Glomerular endothelial cell (primary cell): ENCODE results near the gene SPPL3. TPM values are rescaled to one million over a fixed set of nuclear protein-coding genes. Genes with fewer than 3 reads are reported as not detected.
"Not testable (repeated sequence)": the region's sequence is repeated elsewhere in the genome, so short reads cannot be mapped to it uniquely, and the experiment has no call there.

Experiments
- DNase-seq: peaks from one replicate; pipeline ENCODE4 v3.0.0-alpha.2; 2011; ENCODE audit warnings: low read depth, low spot score; ENCODE audit errors: extremely low read depth
- total RNA-seq: library from RNA; depleted of rRNA; stranded (reverse); fragments of >200 nt; gene quantifications from 2 replicates; pipeline ENCODE4 v1.2.3, GENCODE V29; 2015

SPPL3 gene
- total RNA-seq, 1 donor from 2014 or later = 33.7 TPM

DNA sequence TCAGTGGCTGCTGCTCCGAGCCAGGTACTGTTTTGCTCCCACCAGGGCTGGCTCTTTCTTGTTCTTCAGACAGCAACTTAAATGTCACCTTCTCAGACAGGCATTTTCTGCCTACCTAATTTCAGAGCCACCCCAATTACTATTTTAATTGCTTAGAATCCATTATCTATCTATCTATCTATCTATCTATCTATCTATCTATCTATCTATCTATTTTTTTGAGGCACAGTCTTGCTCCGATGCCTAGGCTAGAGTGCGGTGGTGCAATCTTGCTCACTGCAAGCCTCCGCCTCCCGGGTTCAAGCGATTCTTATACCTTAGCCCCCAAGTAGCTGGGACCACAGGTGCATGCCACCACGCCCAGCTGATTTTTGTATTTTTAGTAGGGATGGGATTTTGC is 58.5 kb downstream of the SPPL3 start:
- no peak for DNase-seq

DNA sequence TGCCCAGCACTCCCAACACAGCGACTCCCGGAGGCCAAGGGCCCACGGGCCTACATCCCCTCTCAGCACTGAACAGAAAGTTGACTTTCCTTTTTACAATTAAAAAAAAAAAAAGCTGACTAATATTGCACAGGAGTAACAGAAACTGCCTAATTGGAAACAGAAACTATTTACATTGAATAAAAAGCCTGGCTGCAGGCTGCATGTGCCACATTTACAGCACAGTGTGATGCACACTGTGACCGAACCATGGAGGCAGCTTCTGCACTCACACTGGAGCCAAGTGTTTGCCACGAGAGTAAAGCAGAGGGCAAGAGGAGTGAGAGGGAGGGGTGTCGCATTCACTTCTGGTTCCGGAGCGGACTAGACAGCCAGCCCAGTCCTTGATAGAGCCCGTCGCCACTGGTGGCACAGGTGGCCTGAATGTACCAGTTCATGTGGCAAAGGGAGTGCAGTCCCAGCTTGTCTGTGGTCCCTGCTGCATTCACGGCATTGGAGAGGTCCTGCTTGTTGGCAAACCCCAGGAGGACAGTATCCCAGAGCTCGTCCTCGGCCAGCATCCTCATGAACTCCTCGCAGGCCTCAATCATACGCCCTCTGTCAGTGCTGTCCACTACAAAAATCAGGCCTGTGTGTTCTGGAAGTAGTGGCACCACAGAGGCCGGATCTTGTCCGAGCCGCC is 59.2 kb downstream of the SPPL3 start:
- no peak for DNase-seq

- no peak for DNase-seq
Observed at GRCh38 chr12:120844297-120844696, 59.9 kb downstream of the SPPL3 start.

DNA sequence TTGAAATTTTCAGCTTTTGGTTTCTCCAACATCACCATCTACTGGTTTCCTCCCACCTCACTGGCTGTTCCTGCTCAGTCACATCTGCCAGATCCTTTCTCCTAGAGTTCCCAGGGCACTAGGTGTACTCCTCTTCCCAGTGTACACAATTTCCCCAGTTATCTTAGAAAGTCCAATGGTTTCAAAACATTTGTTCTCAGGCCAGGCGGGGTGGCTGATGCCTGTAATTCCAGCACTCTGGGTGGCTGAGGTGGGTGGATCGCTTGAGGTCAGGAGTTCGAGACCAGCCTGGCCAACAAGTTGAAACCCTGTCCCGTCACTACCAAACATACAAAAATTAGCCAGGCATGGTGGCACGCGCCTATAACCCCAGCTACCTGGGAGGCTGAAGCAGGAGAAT is 60.7 kb downstream of the SPPL3 start:
- DNase-seq = no peak

DNA sequence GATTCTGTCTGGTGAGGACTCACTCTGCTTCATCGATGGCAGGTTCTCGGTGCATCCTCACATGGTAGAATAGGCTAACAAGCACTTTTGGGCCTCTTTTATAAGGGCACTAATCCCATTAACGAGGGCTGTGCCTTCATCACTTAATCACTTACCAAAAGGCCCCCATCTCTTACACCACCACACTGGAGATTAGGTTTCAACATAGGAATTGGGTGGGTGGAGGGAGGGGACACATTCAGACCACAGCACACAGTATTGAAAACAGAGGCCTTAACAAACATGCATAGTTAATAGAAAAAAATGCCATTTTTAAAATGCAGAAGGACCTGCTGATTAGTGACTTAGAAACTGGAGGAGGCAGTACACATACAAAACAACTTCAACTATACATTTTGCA is 61.6 kb downstream of the SPPL3 start:
- DNase-seq = no peak

DNA sequence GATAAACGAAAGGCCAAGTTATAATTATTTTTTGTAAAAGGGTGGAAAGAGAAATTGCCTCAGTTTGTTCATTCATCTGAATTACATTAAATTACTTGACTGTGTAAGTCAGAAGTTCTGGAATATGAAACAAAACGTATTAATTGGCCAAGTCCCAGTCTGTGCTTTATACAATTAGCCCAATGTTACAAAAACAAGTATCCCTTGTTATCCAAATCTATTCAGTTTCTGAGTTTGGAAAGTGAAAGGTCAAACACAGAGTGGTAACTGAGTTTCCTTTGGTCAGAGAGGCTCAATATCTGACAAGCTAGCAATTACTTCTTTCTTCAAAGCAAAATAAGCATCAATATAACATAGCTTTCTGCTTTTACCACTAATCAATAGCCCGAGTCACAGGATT is 62.6 kb downstream of the SPPL3 start:
- DNase-seq = no peak

GRCh38 chr12:120839503-120839902 is 64.7 kb downstream of the SPPL3 start:
- DNase-seq = no peak

- DNase-seq = not testable (repeated sequence)
Observed at GRCh38 chr12:120838629-120839383, 65.4 kb downstream of the SPPL3 start.

- no peak for DNase-seq
Observed at GRCh38 chr12:120836114-120836684, 68.0 kb downstream of the SPPL3 start.

GRCh38 chr12:120835657-120836056 is 68.5 kb downstream of the SPPL3 start:
- DNase-seq = no peak

DNA sequence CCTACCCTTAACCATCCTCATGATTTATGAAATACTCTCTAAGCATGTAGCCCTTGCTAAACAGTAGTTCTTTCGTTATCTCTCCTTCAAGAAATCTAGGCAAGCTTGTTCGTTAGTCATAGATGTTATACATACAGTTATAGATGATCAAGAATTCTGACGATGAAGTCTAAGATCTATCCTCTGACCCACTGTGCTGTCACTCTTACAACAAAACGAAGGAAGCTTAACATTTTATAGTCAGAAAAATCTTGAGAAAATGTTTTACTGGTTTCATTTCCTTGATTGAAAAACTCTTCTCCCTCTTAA is 68.9 kb downstream of the SPPL3 start:
- no peak for DNase-seq

DNA sequence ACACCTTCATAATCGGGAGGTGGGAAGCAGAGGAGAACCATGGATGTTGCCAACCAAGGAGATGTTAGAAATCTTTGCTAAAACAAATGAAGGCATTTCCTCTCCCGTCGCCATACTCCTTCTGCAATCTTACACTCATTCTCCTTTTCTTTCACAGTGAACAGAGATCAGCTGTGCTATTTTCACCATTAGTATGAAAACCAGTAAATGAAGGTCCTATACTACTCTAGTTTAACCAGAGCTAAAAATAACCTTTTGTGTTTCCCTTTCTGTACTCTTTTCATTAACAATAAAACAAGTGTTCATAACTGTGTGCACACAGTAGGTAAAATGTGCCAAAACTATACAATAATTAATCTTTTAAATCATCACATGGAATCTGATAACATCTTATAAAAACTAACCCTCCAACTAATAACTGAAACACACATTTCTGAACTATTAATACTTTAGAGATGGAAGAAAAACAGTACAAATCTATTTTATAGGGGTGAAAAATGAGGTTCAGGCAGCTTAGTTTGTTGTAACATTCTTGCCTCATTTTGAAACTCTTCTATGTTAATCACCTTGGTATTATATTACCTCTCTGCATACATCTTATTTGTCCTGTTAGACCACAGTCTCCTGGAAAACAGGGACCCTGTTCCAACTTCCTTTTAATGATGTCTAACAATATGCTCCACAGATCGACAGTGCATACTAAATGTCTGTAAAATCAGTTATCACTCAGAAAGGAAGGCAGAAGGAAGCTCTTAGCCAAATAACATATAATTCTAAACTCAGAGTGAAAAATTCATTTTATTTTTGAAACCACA is 69.5 kb downstream of the SPPL3 start:
- DNase-seq = no peak

DNA sequence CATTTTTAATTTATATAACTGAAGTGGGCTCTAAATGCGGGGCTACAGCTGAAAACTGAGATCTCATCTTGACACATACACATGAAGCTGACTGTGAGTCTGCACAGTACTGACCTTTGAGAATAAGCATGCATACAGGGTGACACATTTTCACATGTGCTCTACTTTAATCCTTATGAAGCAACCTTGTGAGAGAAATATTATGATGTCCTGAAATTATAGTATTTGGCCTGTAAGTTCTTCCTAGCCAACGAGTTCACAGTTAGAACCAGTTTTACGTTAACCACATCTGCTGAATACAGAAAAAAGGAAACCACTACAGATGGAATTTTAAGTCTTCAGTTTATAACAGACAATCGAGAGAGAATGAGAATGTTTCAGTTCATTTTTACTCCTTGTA is 70.3 kb downstream of the SPPL3 start:
- DNase-seq = no peak

- no peak for DNase-seq
Observed at GRCh38 chr12:120832737-120833136, 71.4 kb downstream of the SPPL3 start.

- no peak for DNase-seq
Observed at GRCh38 chr12:120831648-120832267, 72.4 kb downstream of the SPPL3 start.

GRCh38 chr12:120830966-120831365 is 73.2 kb downstream of the SPPL3 start:
- no peak for DNase-seq

- no peak for DNase-seq
Observed at GRCh38 chr12:120830052-120830940, 73.9 kb downstream of the SPPL3 start.

DNA sequence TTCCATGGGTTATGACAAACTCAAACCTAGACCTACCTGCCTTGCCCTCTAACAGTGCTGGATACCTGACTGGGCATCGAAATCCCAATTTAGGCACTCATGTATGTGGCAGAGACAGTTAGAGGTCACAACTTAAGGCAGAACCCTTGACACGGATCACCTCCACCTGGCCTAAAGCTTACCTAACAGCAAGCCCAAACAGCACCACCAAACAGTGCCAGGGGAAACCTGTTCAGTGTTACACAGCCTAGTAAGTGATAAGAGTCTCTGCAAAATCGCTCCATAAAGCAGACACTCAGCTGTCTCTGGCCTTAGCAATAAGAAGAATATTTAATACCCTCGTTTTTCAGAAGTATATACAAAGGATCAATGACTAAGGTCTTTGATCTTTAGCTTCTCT is 77.8 kb downstream of the SPPL3 start:
- no peak for DNase-seq

DNA sequence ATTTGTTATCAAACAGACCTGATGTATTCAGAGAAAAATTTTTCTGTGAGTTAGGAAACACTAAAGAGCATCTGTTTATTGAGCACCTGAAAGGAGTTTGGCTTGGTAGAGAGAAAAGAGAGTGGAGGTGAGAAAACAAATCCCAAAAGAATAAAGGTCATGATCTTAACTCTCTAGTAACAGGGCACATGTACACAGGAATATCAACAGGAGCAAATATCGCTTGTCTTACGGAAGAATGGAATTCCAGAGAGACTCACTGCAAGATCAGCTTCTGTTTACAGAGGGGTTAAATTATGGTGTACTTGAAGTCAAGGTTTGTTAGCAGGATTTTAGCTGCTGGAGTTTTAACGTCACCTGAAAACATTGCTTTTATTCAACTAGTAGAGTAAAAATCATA is 78.8 kb downstream of the SPPL3 start:
- no peak for DNase-seq
